HL-60 (cell line): Measurements from ENCODE around the gene MGAT4C.

ENCODE experiments used
- GABPA ChIP-seq: IDR thresholded peaks from 2 replicates; pipeline ENCODE4 v1.6.1; 2012; ENCODE audit warnings: low read depth
- POLR2AphosphoS5 ChIP-seq: IDR thresholded peaks from 2 replicates; pipeline ENCODE4 v1.6.1; 2012; ENCODE audit warnings: low read depth
- SPI1 ChIP-seq: IDR thresholded peaks from 2 replicates; pipeline ENCODE4 v1.6.1; 2012; ENCODE audit warnings: low read depth, mild to moderate bottlenecking, borderline replicate concordance
- TF ChIP-seq, protein P1 (sequence below): IDR thresholded peaks from one replicate; pipeline ENCODE4 v1.5.1; 2011; ENCODE audit warnings: low read length, control low read depth, inconsistent platforms; ENCODE audit not compliant: insufficient read depth
- TF ChIP-seq, protein P2 (sequence below): IDR thresholded peaks from 2 replicates; pipeline ENCODE4 v1.6.1; 2012; ENCODE audit warnings: low read depth; ENCODE audit not compliant: insufficient replicate concordance

DNA sequence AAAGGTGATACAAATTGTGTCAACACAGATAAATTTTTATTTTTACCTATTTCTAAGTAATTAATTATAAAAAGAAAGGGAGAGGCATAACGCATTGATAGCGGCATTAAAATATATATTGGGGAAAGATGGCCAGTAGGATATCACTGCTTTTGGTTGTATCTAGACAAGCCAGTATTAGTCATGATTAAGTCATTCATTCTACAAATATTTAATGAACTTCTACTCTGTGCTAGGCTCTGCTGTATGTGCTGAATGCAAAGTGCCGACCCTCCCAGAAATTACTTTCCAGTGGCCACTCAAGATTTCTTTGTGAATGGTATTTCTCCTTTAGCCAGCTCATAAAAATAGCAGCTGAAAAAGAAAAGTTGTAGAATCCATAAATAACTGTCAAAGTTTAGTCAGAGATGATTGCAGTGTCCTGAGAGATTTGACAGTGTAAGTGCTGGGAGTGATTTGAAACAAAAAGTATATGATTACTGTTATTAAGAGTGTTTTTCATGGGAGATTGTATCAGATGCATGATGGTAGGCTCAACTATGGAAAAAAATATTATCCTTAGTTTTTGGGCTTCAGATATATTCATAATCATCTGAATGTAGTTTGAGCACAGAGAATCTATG lies 133.2 kb downstream of the MGAT4C start:
- TF ChIP-seq, protein P1, sequence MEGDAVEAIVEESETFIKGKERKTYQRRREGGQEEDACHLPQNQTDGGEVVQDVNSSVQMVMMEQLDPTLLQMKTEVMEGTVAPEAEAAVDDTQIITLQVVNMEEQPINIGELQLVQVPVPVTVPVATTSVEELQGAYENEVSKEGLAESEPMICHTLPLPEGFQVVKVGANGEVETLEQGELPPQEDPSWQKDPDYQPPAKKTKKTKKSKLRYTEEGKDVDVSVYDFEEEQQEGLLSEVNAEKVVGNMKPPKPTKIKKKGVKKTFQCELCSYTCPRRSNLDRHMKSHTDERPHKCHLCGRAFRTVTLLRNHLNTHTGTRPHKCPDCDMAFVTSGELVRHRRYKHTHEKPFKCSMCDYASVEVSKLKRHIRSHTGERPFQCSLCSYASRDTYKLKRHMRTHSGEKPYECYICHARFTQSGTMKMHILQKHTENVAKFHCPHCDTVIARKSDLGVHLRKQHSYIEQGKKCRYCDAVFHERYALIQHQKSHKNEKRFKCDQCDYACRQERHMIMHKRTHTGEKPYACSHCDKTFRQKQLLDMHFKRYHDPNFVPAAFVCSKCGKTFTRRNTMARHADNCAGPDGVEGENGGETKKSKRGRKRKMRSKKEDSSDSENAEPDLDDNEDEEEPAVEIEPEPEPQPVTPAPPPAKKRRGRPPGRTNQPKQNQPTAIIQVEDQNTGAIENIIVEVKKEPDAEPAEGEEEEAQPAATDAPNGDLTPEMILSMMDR, result no peak
- TF ChIP-seq SPI1, result no peak
- TF ChIP-seq, protein P2, sequence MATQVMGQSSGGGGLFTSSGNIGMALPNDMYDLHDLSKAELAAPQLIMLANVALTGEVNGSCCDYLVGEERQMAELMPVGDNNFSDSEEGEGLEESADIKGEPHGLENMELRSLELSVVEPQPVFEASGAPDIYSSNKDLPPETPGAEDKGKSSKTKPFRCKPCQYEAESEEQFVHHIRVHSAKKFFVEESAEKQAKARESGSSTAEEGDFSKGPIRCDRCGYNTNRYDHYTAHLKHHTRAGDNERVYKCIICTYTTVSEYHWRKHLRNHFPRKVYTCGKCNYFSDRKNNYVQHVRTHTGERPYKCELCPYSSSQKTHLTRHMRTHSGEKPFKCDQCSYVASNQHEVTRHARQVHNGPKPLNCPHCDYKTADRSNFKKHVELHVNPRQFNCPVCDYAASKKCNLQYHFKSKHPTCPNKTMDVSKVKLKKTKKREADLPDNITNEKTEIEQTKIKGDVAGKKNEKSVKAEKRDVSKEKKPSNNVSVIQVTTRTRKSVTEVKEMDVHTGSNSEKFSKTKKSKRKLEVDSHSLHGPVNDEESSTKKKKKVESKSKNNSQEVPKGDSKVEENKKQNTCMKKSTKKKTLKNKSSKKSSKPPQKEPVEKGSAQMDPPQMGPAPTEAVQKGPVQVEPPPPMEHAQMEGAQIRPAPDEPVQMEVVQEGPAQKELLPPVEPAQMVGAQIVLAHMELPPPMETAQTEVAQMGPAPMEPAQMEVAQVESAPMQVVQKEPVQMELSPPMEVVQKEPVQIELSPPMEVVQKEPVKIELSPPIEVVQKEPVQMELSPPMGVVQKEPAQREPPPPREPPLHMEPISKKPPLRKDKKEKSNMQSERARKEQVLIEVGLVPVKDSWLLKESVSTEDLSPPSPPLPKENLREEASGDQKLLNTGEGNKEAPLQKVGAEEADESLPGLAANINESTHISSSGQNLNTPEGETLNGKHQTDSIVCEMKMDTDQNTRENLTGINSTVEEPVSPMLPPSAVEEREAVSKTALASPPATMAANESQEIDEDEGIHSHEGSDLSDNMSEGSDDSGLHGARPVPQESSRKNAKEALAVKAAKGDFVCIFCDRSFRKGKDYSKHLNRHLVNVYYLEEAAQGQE, result no peak
- no peak for TF ChIP-seq GABPA
- TF ChIP-seq POLR2AphosphoS5, result no peak
